ENCODE measurements around the gene MCTP2.

The MCTP2 gene

GRCh38 chr15:94381384-94381783 is 150.0 kb downstream of the MCTP2 start:
- Histone ChIP-seq H3K27me3 (replicated peaks; ENCODE audit: control insufficient read depth, insufficient read depth, low read length) (no peaks in the 10 kb centered on the region), H3K4me3 (replicated peaks; ENCODE audit: low read depth, low read length) (no peak overlapping the region), H3K36me3 (ENCODE audit: control insufficient read depth, insufficient read depth, low read length) (no peaks in the 10 kb centered on the region)
- no peak for TF ChIP-seq CTCF (IDR thresholded peaks at IDR 0.05; ENCODE audit: insufficient read depth, low read length, poor library complexity, severe bottlenecking)
- DNase-seq (ENCODE audit: extremely low read depth, insufficient read length) = no peak

DNA sequence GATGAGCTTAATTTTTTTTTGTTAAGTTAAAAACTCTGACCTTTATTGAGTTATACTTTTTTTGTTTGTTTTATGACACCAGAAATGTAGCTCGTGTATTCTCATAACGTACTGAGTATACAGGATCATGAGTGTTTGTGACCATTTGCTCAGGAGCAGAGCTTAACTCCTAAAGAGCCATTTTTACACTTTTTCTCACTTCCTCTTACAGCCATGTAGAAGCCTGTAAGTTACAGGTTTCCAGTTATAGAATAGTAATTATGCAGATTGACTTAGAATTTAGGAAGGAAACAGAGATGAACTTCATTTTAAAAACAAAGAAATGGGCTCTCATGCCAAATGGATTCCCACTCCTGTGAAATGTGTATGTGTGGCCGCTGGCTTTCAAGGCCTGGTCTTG is 151.7 kb downstream of the MCTP2 start:
- Histone ChIP-seq H3K36me3 (ENCODE audit: control insufficient read depth, insufficient read depth, low read length) (no peaks in the 10 kb centered on the region), H3K27me3 (replicated peaks; ENCODE audit: control insufficient read depth, insufficient read depth, low read length) (no peaks in the 10 kb centered on the region), H3K4me3 (replicated peaks; ENCODE audit: low read depth, low read length) (no peak overlapping the region)
- no peak for DNase-seq (ENCODE audit: extremely low read depth, insufficient read length)
- no peak for TF ChIP-seq CTCF (IDR thresholded peaks at IDR 0.05; ENCODE audit: insufficient read depth, low read length, poor library complexity, severe bottlenecking)

DNA sequence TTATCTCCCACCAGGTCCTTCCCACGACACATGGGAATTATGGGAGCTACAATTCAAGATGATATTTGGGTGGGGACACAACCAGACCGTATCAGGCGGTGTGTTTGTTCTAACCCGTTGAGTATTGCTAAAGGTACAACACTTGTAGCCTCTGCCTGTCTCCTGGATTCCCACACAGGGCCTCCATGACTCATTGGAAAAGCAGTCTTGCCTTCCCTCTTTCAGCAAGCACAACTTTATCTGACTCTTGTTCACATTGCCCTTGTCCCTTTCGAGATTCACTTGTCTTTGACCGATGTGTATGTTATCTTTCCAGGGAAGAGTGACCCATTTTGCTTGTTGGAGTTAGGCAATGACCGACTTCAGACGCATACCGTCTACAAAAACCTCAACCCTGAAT is 152.3 kb downstream of the MCTP2 start:
- Histone ChIP-seq H3K27me3 (replicated peaks; ENCODE audit: control insufficient read depth, insufficient read depth, low read length) (no peaks in the 10 kb centered on the region), H3K36me3 (ENCODE audit: control insufficient read depth, insufficient read depth, low read length) (no peaks in the 10 kb centered on the region), H3K4me3 (replicated peaks; ENCODE audit: low read depth, low read length) (no peak overlapping the region)
- TF ChIP-seq CTCF (IDR thresholded peaks at IDR 0.05; ENCODE audit: insufficient read depth, low read length, poor library complexity, severe bottlenecking) = no peak
- no peak for DNase-seq (ENCODE audit: extremely low read depth, insufficient read length)

DNA sequence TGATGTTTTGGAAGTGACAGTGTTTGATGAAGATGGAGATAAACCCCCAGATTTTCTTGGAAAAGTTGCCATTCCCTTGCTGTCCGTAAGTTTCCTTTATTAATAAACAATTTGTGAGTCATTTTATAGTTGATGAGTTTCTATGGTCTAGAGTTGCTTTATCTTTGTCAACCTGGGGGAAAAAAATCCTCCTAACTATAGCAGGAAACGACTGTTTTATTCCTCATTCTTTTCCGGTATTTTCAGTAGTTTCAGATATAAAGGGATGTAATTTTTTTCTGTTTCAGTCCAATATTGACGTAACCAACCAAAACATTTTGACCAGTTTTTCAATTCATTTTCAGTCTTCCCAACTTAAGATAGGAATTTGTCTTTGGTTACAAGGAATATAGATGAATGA is 154.1 kb downstream of the MCTP2 start:
- no peaks in the 10 kb centered on the region for H3K36me3 ChIP-seq (ENCODE audit: control insufficient read depth, insufficient read depth, low read length)
- no peak for TF ChIP-seq CTCF (IDR thresholded peaks at IDR 0.05; ENCODE audit: insufficient read depth, low read length, poor library complexity, severe bottlenecking)

DNA sequence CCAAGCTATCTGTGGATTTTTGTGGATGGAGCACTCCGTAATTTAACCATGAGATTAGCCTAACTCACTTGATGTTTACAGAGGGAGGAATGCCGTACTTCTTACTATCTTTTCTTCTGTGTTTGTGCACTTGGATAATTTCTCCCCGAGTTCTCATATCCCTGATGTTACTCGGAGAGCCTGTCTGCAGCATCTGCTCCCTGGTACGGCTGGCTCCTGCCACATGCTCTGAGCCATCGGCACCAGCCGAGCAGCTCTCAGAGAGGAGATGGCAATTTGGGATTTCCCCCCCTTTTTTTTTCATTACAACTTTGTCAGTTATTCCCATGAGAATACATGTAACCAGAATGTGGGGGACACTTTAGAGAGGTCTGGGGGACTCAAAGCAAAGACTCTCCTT is 155.0 kb downstream of the MCTP2 start:
- DNase-seq (ENCODE audit: extremely low read depth, insufficient read length) = no peak
- Histone ChIP-seq H3K27me3 (replicated peaks; ENCODE audit: control insufficient read depth, insufficient read depth, low read length) (no peaks in the 10 kb centered on the region), H3K4me3 (replicated peaks; ENCODE audit: low read depth, low read length) (no peak overlapping the region), H3K36me3 (ENCODE audit: control insufficient read depth, insufficient read depth, low read length) (no peaks in the 10 kb centered on the region)
- TF ChIP-seq CTCF (IDR thresholded peaks at IDR 0.05; ENCODE audit: insufficient read depth, low read length, poor library complexity, severe bottlenecking) = no peak

More for the DNA sequence above, 154.1 kb downstream of the MCTP2 start:
- Histone ChIP-seq H3K27me3 (replicated peaks; ENCODE audit: control insufficient read depth, insufficient read depth, low read length) (no peaks in the 10 kb centered on the region), H3K4me3 (replicated peaks; ENCODE audit: low read depth, low read length) (no peak overlapping the region)
- DNase-seq (ENCODE audit: extremely low read depth, insufficient read length) = no peak

GRCh38 chr15:94387442-94387841 is 156.1 kb downstream of the MCTP2 start:
- H3K36me3 ChIP-seq (ENCODE audit: control insufficient read depth, insufficient read depth, low read length) = no peaks in the 10 kb centered on the region
- H3K27me3 ChIP-seq (replicated peaks; ENCODE audit: control insufficient read depth, insufficient read depth, low read length) = no peaks in the 10 kb centered on the region
- no peak for DNase-seq (ENCODE audit: extremely low read depth, insufficient read length)
- TF ChIP-seq CTCF (IDR thresholded peaks at IDR 0.05; ENCODE audit: insufficient read depth, low read length, poor library complexity, severe bottlenecking) = no peak
- no peak overlapping the region for H3K4me3 ChIP-seq (replicated peaks; ENCODE audit: low read depth, low read length)
